Upper lobe of left lung (tissue), 4 donors: ENCODE results near the gene ZBED1.

ENCODE experiments used
- EP300 ChIP-seq, 4 donors: sonication (generic); formaldehyde crosslinking; IDR thresholded peaks; one replicate each; pipeline ENCODE4 v1.5.1; 2017; ENCODE audit warnings: antibody characterized with exemption in 4 of 4, control low read depth in 2 of 4
- POLR2A ChIP-seq, 4 donors: fragments of 450-650 bp; IDR thresholded peaks; one replicate each; pipeline ENCODE4 v1.5.1; 2016 to 2017; ENCODE audit warnings: antibody characterized with exemption in 4 of 4, mild to moderate bottlenecking in 2 of 4
- POLR2AphosphoS5 ChIP-seq, 2 donors: sonication (generic); formaldehyde crosslinking; IDR thresholded peaks; one replicate each; pipeline ENCODE4 v1.5.1; 2017; ENCODE audit warnings: antibody characterized with exemption in 2 of 2
- TF ChIP-seq, protein P1 (sequence below), 6 experiments: fragments of 450-650 bp in 4 of 6; fragments of 200-600 bp in 2 of 6; sonication (generic) in 2 of 6; IDR thresholded peaks; one replicate each; pipeline ENCODE4 v1.5.1; 2016 to 2019; ENCODE audit warnings: antibody characterized with exemption in 6 of 6

DNA sequence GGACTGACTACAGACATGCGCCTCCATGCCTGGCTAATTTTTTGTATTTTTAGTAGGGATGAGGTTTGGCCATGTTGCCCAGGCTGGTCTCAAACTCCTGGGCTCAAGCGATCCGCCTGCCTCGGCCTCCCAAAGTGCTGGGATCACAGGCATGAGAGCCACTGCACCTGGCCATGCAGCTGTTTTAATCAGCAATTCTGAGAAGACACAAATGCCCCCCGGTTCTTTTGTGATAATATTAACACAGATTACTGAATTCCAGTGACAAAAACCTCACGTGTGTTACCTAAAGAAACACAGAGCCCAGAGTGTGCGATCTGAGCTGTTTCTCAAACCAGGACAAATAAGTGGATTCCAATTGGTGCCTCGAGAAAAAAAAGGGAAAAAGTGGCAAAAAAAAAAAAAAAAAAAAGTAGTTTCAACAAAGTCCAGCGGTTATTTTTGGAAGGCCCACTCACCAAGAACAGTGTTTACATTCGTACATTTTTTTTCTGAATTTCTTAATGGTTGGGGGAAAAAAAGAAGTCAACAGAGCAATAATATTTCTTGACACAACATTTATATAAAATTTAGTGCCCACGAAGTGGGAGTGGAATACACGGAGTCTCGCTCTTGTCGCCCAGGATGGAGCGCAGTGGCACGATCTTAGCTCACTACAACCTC, 17.2 kb downstream of the ZBED1 start:
- TF ChIP-seq EP300 (IDR thresholded peaks at IDR 0.05), result no peak
- TF ChIP-seq, protein P1, sequence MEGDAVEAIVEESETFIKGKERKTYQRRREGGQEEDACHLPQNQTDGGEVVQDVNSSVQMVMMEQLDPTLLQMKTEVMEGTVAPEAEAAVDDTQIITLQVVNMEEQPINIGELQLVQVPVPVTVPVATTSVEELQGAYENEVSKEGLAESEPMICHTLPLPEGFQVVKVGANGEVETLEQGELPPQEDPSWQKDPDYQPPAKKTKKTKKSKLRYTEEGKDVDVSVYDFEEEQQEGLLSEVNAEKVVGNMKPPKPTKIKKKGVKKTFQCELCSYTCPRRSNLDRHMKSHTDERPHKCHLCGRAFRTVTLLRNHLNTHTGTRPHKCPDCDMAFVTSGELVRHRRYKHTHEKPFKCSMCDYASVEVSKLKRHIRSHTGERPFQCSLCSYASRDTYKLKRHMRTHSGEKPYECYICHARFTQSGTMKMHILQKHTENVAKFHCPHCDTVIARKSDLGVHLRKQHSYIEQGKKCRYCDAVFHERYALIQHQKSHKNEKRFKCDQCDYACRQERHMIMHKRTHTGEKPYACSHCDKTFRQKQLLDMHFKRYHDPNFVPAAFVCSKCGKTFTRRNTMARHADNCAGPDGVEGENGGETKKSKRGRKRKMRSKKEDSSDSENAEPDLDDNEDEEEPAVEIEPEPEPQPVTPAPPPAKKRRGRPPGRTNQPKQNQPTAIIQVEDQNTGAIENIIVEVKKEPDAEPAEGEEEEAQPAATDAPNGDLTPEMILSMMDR (IDR thresholded peaks at IDR 0.05), result no peak
- TF ChIP-seq POLR2A (IDR thresholded peaks at IDR 0.05), result no peak
- TF ChIP-seq POLR2AphosphoS5 (IDR thresholded peaks at IDR 0.05), result no peak
